HepG2 (cell line): ENCODE data around the gene CRIP1. TPM values are rescaled to one million over a fixed set of nuclear protein-coding genes. Genes with fewer than 3 reads are reported as not detected.

Source experiments
- DZIP1 ChIP-seq: sonication (generic); formaldehyde crosslinking; IDR thresholded peaks from 2 replicates; pipeline ENCODE4 v1.5.0; 2020; ENCODE audit warnings: mild to moderate bottlenecking, missing genetic modification reagents
- EZH2 ChIP-seq: conservative IDR thresholded peaks from 2 replicates; pipeline ENCODE4 v1.6.1; 2012; ENCODE audit warnings: mild to moderate bottlenecking, low read depth, low read length, moderate library complexity
- FOXA3 ChIP-seq: IDR thresholded peaks from 2 replicates; pipeline ENCODE4 v1.6.1; 2016; ENCODE audit warnings: missing genetic modification reagents, missing compliant biosample characterization
- GMEB1 ChIP-seq: sonication (generic); formaldehyde crosslinking; IDR thresholded peaks from 2 replicates; pipeline ENCODE4 v1.5.1; 2020; ENCODE audit warnings: missing genetic modification reagents, mild to moderate bottlenecking, borderline replicate concordance
- HNRNPK ChIP-seq: fragments of 200-400 bp; formaldehyde crosslinking; IDR thresholded peaks from 2 replicates; pipeline ENCODE4 v1.6.1; 2018; ENCODE audit warnings: low read length, low read depth, moderate library complexity, mild to moderate bottlenecking; ENCODE audit not compliant: poor library complexity, severe bottlenecking
- HOXA5 ChIP-seq: sonication (generic); formaldehyde crosslinking; IDR thresholded peaks from 2 replicates; pipeline ENCODE4 v1.4.0; 2020; ENCODE audit warnings: missing genetic modification reagents
- HOXA9 ChIP-seq: sonication (generic); formaldehyde crosslinking; IDR thresholded peaks from 2 replicates; pipeline ENCODE4 v1.8.1; 2022; ENCODE audit warnings: missing genetic modification reagents, mild to moderate bottlenecking, moderate library complexity, borderline replicate concordance
- NFKBIZ ChIP-seq: IDR thresholded peaks from 2 replicates; pipeline ENCODE4 v1.6.1; 2018; ENCODE audit warnings: missing genetic modification reagents, missing compliant biosample characterization
- PATZ1 ChIP-seq: sonication (generic); formaldehyde crosslinking; IDR thresholded peaks from 2 replicates; pipeline ENCODE4 v1.4.0; 2020; ENCODE audit warnings: missing genetic modification reagents
- POLR2AphosphoS2 ChIP-seq: IDR thresholded peaks from 2 replicates; pipeline ENCODE4 v1.6.1; 2011; ENCODE audit warnings: low read depth, low read length, improper control_type of control experiment
- RXRA ChIP-seq: sonication (generic); formaldehyde crosslinking; IDR thresholded peaks from 2 replicates; pipeline ENCODE4 v1.5.1; 2020; ENCODE audit warnings: missing genetic modification reagents
- SALL2 ChIP-seq: sonication (generic); formaldehyde crosslinking; IDR thresholded peaks from 2 replicates; pipeline ENCODE4 v1.8.1; 2023; ENCODE audit warnings: mild to moderate bottlenecking, missing genetic modification reagents, inconsistent platforms
- ZBTB1 ChIP-seq: sonication (generic); formaldehyde crosslinking; IDR thresholded peaks from 2 replicates; pipeline ENCODE4 v1.4.0; 2020; ENCODE audit warnings: missing genetic modification reagents, borderline replicate concordance
- ZBTB4 ChIP-seq: sonication (generic); formaldehyde crosslinking; IDR thresholded peaks from 2 replicates; pipeline ENCODE4 v1.4.0; 2020; ENCODE audit warnings: missing genetic modification reagents, mild to moderate bottlenecking, borderline replicate concordance
- ZNF557 ChIP-seq: sonication (generic); formaldehyde crosslinking; IDR thresholded peaks from 2 replicates; pipeline ENCODE4 v1.4.0; 2020; ENCODE audit warnings: missing genetic modification reagents
- ZNF580 ChIP-seq: IDR thresholded peaks from 2 replicates; pipeline ENCODE4 v1.6.1; 2016; ENCODE audit warnings: low read depth, borderline replicate concordance
- ZNF619 ChIP-seq: sonication (generic); formaldehyde crosslinking; IDR thresholded peaks from 2 replicates; pipeline ENCODE4 v1.4.0; 2020; ENCODE audit warnings: mild to moderate bottlenecking, missing genetic modification reagents
- ZNF879 ChIP-seq: sonication (generic); formaldehyde crosslinking; IDR thresholded peaks from 2 replicates; pipeline ENCODE4 v1.8.1; 2023; ENCODE audit warnings: missing genetic modification reagents
- polyA plus RNA-seq, 8 experiments: library from polyadenylated mRNA; depleted of rRNA in 3 of 8; stranded (reverse) in 7 of 8; unstranded in 1 of 8; fragments of >200 nt; fragmentation: Illumina TruSeq in 4 of 8; extraction: Trizol in 4 of 8; gene quantifications; 2 replicates each; pipeline versions ENCODE4 v1.2.1 to v1.2.3, GENCODE V29; 2011 to 2016; ENCODE audit warnings: low read depth in 4 of 8, missing spikeins in 1 of 8, mixed read lengths in 1 of 8; ENCODE audit not compliant: insufficient read depth in 1 of 8
- total RNA-seq, 5 experiments: library from RNA; depleted of rRNA; stranded (reverse); fragments of >200 nt; fragmentation: Illumina TruSeq; extraction: Trizol; gene quantifications; 2 replicates each; pipeline ENCODE4 v1.2.3, GENCODE V29; 2016; ENCODE audit warnings: low read depth in 1 of 5

The CRIP1 gene
- total and polyA plus RNA-seq, 2 of the 13 experiments (the other 11 are each of a cell fraction or from before 2014, with no cell fraction given): 53.9 to 59.5 TPM

GRCh38 chr14:105529569-105530284 lies 43.0 kb downstream of the CRIP1 start (continued):
- TF ChIP-seq ZNF580 (CRISPR knock-in tag) (no peak), ZNF879 (CRISPR knock-in tag) (no peak), ZBTB1 (no peak), ZBTB4 (CRISPR knock-in tag) (no peak), RXRA (CRISPR knock-in tag) (no peak), ZNF619 (CRISPR knock-in tag) (no peak), SALL2 (CRISPR knock-in tag) (no peak), PATZ1 (CRISPR knock-in tag) (peak; percentile 78), DZIP1 (CRISPR knock-in tag) (no peak), FOXA3 (CRISPR knock-in tag) (no peak), HNRNPK (no peak), GMEB1 (no peak), POLR2AphosphoS2 (no peak), HOXA5 (CRISPR knock-in tag) (no peak), EZH2 (no peak), NFKBIZ (CRISPR knock-in tag) (no peak), HOXA9 (CRISPR knock-in tag) (no peak), ZNF557 (no peak)
